Measurements from ENCODE around the gene MCRIP1. TPM values are rescaled to one million over a fixed set of nuclear protein-coding genes. Genes with fewer than 3 reads are reported as not detected.

Gene MCRIP1
- total RNA-seq, 4 donors from 2014 or later: 83.5 to 146 (median 114) TPM

- no peaks in the 10 kb centered on the region for H3K9me3 ChIP-seq
- intact Hi-C loops (cut with DNase I): no loop called here
- no peak for DNase-seq (ENCODE audit: extremely low spot score)
- H3K4me3 ChIP-seq: no peak overlapping the region
- TF ChIP-seq, protein P1, sequence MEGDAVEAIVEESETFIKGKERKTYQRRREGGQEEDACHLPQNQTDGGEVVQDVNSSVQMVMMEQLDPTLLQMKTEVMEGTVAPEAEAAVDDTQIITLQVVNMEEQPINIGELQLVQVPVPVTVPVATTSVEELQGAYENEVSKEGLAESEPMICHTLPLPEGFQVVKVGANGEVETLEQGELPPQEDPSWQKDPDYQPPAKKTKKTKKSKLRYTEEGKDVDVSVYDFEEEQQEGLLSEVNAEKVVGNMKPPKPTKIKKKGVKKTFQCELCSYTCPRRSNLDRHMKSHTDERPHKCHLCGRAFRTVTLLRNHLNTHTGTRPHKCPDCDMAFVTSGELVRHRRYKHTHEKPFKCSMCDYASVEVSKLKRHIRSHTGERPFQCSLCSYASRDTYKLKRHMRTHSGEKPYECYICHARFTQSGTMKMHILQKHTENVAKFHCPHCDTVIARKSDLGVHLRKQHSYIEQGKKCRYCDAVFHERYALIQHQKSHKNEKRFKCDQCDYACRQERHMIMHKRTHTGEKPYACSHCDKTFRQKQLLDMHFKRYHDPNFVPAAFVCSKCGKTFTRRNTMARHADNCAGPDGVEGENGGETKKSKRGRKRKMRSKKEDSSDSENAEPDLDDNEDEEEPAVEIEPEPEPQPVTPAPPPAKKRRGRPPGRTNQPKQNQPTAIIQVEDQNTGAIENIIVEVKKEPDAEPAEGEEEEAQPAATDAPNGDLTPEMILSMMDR (IDR thresholded peaks at IDR 0.05): peak; percentile 62 to 75 (median 69)
- TF ChIP-seq EP300 (IDR thresholded peaks at IDR 0.05): peak; percentile 35
- peak; percentile 71 to 88 for TF ChIP-seq POLR2AphosphoS5 (IDR thresholded peaks at IDR 0.05)
- no peak for TF ChIP-seq POLR2A (IDR thresholded peaks at IDR 0.05; ENCODE audit: low read depth)
- H3K27ac ChIP-seq (replicated peaks in 1 of 4): peak overlapping the region; percentile 77 to 84 (median 80)
- H3K27me3 ChIP-seq: peaks cover 0 to 23% (median 0%) of the 10 kb centered on the region in 4 donors
- peaks cover 9 to 31% (median 21%) of the 10 kb centered on the region in 4 donors for H3K36me3 ChIP-seq
- WGBS: 45% methylated on average over 8 of the region's 20 CpGs
- peaks cover 19 to 52% (median 24%) of the 10 kb centered on the region in 4 donors for H3K4me1 ChIP-seq
These were observed 11.3 kb downstream of the MCRIP1 start for GRCh38 chr17:81821603-81822311.

GRCh38 chr17:81821147-81821546 is 11.9 kb downstream of the MCRIP1 start:
- peaks cover 0 to 29% (median 0%) of the 10 kb centered on the region in 4 donors for H3K27me3 ChIP-seq
- peaks cover 19 to 52% (median 23%) of the 10 kb centered on the region in 4 donors for H3K4me1 ChIP-seq
- H3K9me3 ChIP-seq: no peaks in the 10 kb centered on the region
- DNase-seq (ENCODE audit: extremely low spot score): no peak
- whole genome bisulfite sequencing: 81% methylated on average over 8 of the region's 8 CpGs
- intact Hi-C loops (cut with DNase I): no loop called here
- peak overlapping the region; percentile 77 to 84 (median 80) for H3K27ac ChIP-seq (replicated peaks in 1 of 4)
- TF ChIP-seq, protein P1 (IDR thresholded peaks at IDR 0.05): no peak
- TF ChIP-seq POLR2AphosphoS5 (IDR thresholded peaks at IDR 0.05): no peak
- TF ChIP-seq POLR2A (IDR thresholded peaks at IDR 0.05; ENCODE audit: low read depth): no peak
- TF ChIP-seq EP300 (IDR thresholded peaks at IDR 0.05): no peak
- peaks cover 9 to 31% (median 21%) of the 10 kb centered on the region in 4 donors for H3K36me3 ChIP-seq
- H3K4me3 ChIP-seq: no peak overlapping the region

DNA sequence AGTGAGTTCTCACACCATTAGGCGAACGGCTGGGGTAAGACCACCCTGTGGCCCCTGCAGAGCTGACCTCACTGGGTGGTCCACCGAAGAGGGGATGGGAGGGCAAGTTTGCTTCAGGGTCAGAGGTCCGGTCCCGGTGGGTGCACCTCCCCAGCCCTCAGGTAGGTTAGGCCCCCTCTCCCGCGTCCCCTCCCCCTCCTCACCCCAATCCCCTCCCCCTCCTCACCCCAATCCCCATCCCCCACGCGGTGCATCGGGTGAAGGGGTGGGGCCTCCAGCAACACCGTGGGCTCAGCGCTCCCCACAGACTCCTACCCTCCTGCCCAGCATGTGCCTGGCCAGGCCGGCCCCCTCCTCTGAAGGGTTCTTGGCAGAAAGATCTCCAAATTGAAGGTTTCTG is 13.4 kb downstream of the MCRIP1 start:
- peaks cover 9 to 27% (median 19%) of the 10 kb centered on the region in 4 donors for H3K36me3 ChIP-seq
- no peak overlapping the region for H3K27ac ChIP-seq (replicated peaks in 1 of 4)
- DNase-seq (ENCODE audit: extremely low spot score): no peak
- WGBS: 20% methylated on average over 3 of the region's 13 CpGs
- no peak overlapping the region for H3K4me3 ChIP-seq
- H3K9me3 ChIP-seq: no peaks in the 10 kb centered on the region
- peaks cover 18 to 38% (median 19%) of the 10 kb centered on the region in 4 donors for H3K4me1 ChIP-seq
- peaks cover 0 to 44% (median 0%) of the 10 kb centered on the region in 4 donors for H3K27me3 ChIP-seq
- TF ChIP-seq POLR2AphosphoS5 (IDR thresholded peaks at IDR 0.05) (no peak), POLR2A (IDR thresholded peaks at IDR 0.05; ENCODE audit: low read depth) (no peak), EP300 (IDR thresholded peaks at IDR 0.05) (no peak)
- TF ChIP-seq, protein P1 (IDR thresholded peaks at IDR 0.05): no peak
- intact Hi-C loops (cut with DNase I): no loop called here

DNA sequence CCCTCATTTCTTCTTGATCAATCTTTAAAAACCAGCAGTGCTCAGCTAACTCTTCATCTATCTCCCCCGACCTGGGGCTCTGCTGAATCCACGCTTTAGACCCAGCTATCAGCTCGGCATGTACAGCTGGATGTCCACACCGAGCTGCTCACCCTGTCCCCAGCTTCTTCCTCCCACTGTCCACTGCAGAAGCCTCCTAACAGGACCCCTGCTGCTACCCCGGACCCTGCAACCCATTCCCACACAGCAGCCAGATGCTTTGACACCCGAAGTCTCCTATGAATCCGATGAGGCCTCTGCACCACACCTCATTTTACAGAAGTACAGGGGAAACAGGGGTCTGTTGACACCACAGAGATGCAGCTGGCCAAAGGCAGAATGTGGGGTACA is 15.3 kb downstream of the MCRIP1 start:
- H3K36me3 ChIP-seq: peaks cover 0 to 7% (median 5%) of the 10 kb centered on the region in 4 donors
- no peak for DNase-seq (ENCODE audit: extremely low spot score)
- no peak overlapping the region for H3K27ac ChIP-seq (replicated peaks in 1 of 4)
- intact Hi-C loops (cut with DNase I): no loop called here
- 39% methylated on average over 7 of the region's 7 CpGs for WGBS
- peaks cover 16 to 21% (median 18%) of the 10 kb centered on the region in 4 donors for H3K4me1 ChIP-seq
- H3K4me3 ChIP-seq: no peak overlapping the region
- TF ChIP-seq, protein P1 (IDR thresholded peaks at IDR 0.05): no peak
- no peak for TF ChIP-seq POLR2AphosphoS5 (IDR thresholded peaks at IDR 0.05)
- no peak for TF ChIP-seq POLR2A (IDR thresholded peaks at IDR 0.05; ENCODE audit: low read depth)
- no peak for TF ChIP-seq EP300 (IDR thresholded peaks at IDR 0.05)
- H3K9me3 ChIP-seq: no peaks in the 10 kb centered on the region
- H3K27me3 ChIP-seq: peaks cover 0 to 62% (median 0%) of the 10 kb centered on the region in 4 donors

Data from esophagus muscularis mucosa (tissue), 4 donors.